Psoas muscle (tissue), 8 donors: ENCODE results near the gene TEX51. TPM values are rescaled to one million over a fixed set of nuclear protein-coding genes. Genes with fewer than 3 reads are reported as not detected.

Source experiments
- ATAC-seq, 4 donors: fragments of 200-7000 bp; cut with Tn5 transposase; one replicate each; pipeline ENCODE4 v1.9.1; 2020; ENCODE audit warnings: moderate library complexity in 3 of 4, mild to moderate bottlenecking in 2 of 4
- DNase-seq, 2 donors: peaks; one replicate each; pipeline ENCODE4 v3.0.0-alpha.2; 2020
- H3K27ac ChIP-seq: fragments of 200-600 bp; one replicate; pipeline ENCODE4 v1.8.0; 2022
- H3K27me3 ChIP-seq, 3 donors: fragments of 200-600 bp in 1 of 3; one replicate each; pipeline versions ENCODE4 v1.6.1 to v1.8.0; 2013 to 2022; ENCODE audit warnings: low read length in 2 of 3, mild to moderate bottlenecking in 2 of 3, moderate library complexity in 1 of 3; ENCODE audit not compliant: insufficient read depth in 3 of 3
- H3K36me3 ChIP-seq, 2 donors: fragments of 200-600 bp in 1 of 2; one replicate each; pipeline versions ENCODE4 v1.6.1 to v1.8.0; 2013 to 2022; ENCODE audit warnings: low read depth in 1 of 2, mild to moderate bottlenecking in 1 of 2, moderate library complexity in 1 of 2; ENCODE audit not compliant: insufficient read depth in 1 of 2
- H3K4me1 ChIP-seq: fragments of 200-600 bp; one replicate; pipeline ENCODE4 v1.8.0; 2022
- H3K4me3 ChIP-seq: fragments of 200-600 bp; one replicate; pipeline ENCODE4 v1.8.0; 2022; ENCODE audit warnings: mild to moderate bottlenecking
- H3K9me3 ChIP-seq: fragments of 200-600 bp; one replicate; pipeline ENCODE4 v1.8.0; 2022
- CTCF ChIP-seq: fragments of 200-600 bp; IDR thresholded peaks from one replicate; pipeline ENCODE4 v1.8.0; 2022; ENCODE audit warnings: antibody characterized with exemption
- WGBS, 3 donors: extraction: QIAGEN DNeasy Blood & Tissue Kit; methylation state at CpG; one replicate each; pipeline versions ENCODE4 v1.1.6 to v1.1.7; 2013; 5-methylcytosine and 5-hydroxymethylcytosine counted together
- intact Hi-C, 2 donors: fragments of 100-400 bp; cut with DNase I; formaldehyde crosslinking; loops; one replicate each; pipeline versions ENCODE4 v1.11.0 to v1.14.2; 2022
- long read RNA-seq, 2 donors: library from polyadenylated mRNA; unstranded; transcript quantifications; one replicate each; pipeline ENCODE4 v2.0.0, GENCODE V29; 2021
- polyA plus RNA-seq, 3 donors: library from polyadenylated mRNA; stranded (reverse); fragments of 200-250 nt; gene quantifications; one replicate each; pipeline ENCODE4 v1.2.3, GENCODE V29; 2013
- total RNA-seq, 4 donors: library from RNA; stranded (reverse); fragmentation: NEBNext Ultra II Directional in 2 of 4; extraction: Animal tissue kit (Norgen Biotek cat#: 25700) in 2 of 4; gene quantifications; one replicate each; pipeline versions ENCODE4 v1.2.1 to v1.2.4, GENCODE V29; 2021 to 2023
- donor health status: healthy with polysubstance abuse.
- donor health status: DM: no; HTN: no; CAD: no; lungs with moderate emphysema.
- donor health status: Bipolar disorder and iron deficiency.
- donor health status: healthy.
- donor health status: DM: yes; HTN: yes; CAD: no.
- donor health status: DM: no; HTN: no; CAD: no.
- donor health status: DM: no; HTN: no; CAD: no.
- donor health status: DM: yes; HTN: yes; CAD: no.

TEX51 gene
- total RNA-seq (not detected), polyA plus RNA-seq (not detected)
- long read RNA-seq, donor 1, result 0 reads
- long read RNA-seq, donor 2, result 0 reads

DNA sequence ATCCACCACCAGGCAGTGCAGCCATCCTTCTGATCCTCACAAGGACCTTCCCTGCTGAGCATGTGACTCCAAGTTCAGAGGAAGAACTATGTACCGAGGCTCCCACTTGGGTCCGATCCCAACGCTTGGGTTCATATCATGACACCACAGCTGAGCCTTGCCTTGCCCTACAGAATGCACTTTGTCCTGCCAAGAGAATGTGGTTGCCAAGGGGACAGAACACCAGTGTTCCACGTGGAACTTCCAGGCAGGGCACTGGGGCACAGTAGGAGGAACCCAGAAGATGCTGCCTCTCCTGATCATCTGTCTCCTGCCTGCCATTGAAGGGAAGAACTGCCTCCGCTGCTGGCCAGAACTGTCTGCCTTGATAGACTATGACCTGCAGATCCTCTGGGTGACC lies at the start of gene TEX51:
TEX51 (plus strand) TSS at position 255 of the 400 bp plus-strand sequence; CDS start at position 284, 29 bp downstream.
- Histone ChIP-seq H3K4me1 (no peaks in the 10 kb centered on the region), H3K36me3 (no peaks in the 10 kb centered on the region), H3K9me3 (no peaks in the 10 kb centered on the region), H3K27me3 (no peaks in the 10 kb centered on the region), H3K4me3 (no peak within 1 kb of the TSS), H3K27ac (no peak within 1 kb of the TSS)
- ATAC-seq (no peak), DNase-seq (no peak)
- intact Hi-C loops, result no loop called here
- no peak for TF ChIP-seq CTCF
- WGBS, 3 donors, result 48 to 55% (median 52%) methylated on average over 5 of the region's 5 CpGs

DNA sequence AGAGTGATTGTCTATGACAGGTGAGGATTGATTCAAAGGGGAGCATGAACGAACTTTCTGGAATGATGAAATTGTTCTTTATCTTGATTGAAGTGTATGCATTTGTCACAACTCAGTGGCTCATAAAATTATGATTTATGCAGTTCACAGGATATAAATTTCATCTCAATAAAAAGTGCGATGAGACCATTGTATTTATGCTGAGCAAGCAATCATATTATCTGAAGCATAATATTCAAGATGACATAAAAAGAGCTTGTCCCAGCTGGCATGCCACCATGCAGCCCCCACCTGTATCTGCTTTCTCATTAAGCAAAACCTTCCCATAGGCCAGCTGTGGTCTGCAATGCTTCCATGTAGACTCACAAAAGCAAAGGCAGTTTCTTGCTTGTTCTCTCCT lies 49.6 kb upstream of the TEX51 start:
- H3K27me3 ChIP-seq, result no peaks in the 10 kb centered on the region
- H3K9me3 ChIP-seq, result no peaks in the 10 kb centered on the region
- WGBS, 3 donors, result 60 to 67% (median 66%) methylated on average over 2 of the region's 2 CpGs
- H3K4me3 ChIP-seq, result no peak overlapping the region
- no peaks in the 10 kb centered on the region for H3K36me3 ChIP-seq
- no peak for DNase-seq
- no peak overlapping the region for H3K27ac ChIP-seq
- no peaks in the 10 kb centered on the region for H3K4me1 ChIP-seq
- no peak for ATAC-seq
- TF ChIP-seq CTCF, result no peak
- intact Hi-C loops, result no loop called here

GRCh38 chr2:126849486-126849885 lies 49.2 kb upstream of the TEX51 start:
- 76 to 80% (median 77%) methylated on average over 4 of the region's 4 CpGs for WGBS, 3 donors
- H3K4me3 ChIP-seq, result no peak overlapping the region
- H3K27ac ChIP-seq, result no peak overlapping the region
- no peaks in the 10 kb centered on the region for H3K36me3 ChIP-seq
- no peaks in the 10 kb centered on the region for H3K4me1 ChIP-seq
- H3K9me3 ChIP-seq, result no peaks in the 10 kb centered on the region
- intact Hi-C loops, result no loop called here
- no peak for TF ChIP-seq CTCF
- DNase-seq (no peak), ATAC-seq (no peak)
- H3K27me3 ChIP-seq, result no peaks in the 10 kb centered on the region

GRCh38 chr2:126849991-126850535 lies 48.6 kb upstream of the TEX51 start:
- DNase-seq, result no peak
- no peak for ATAC-seq
- WGBS, 3 donors, result 82 to 85% (median 84%) methylated on average over 7 of the region's 7 CpGs

More at GRCh38 chr2:126849991-126850535, 48.6 kb upstream of the TEX51 start:
- H3K36me3 ChIP-seq, result no peaks in the 10 kb centered on the region
- no peaks in the 10 kb centered on the region for H3K9me3 ChIP-seq
- no peaks in the 10 kb centered on the region for H3K27me3 ChIP-seq
- H3K27ac ChIP-seq, result no peak overlapping the region
- H3K4me1 ChIP-seq, result no peaks in the 10 kb centered on the region
- TF ChIP-seq CTCF, result no peak
- intact Hi-C loops, result no loop called here
- no peak overlapping the region for H3K4me3 ChIP-seq
